T-cell (primary cell): ENCODE measurements around the gene TMEM184B. TPM values are rescaled to one million over a fixed set of nuclear protein-coding genes. Genes with fewer than 3 reads are reported as not detected.

Experiments used
- ATAC-seq, 4 experiments: fragments of 200-7000 bp in 3 of 4; fragments of 150-1000 bp in 1 of 4; cut with Tn5 transposase; replicated peaks in 1 of 4; 1 replicate in 3 of 4; 2 replicates in 1 of 4; pipeline ENCODE4 v1.10.0; 2021; ENCODE audit warnings: moderate library complexity in 3 of 4, mild to moderate bottlenecking in 2 of 4, moderate number of reproducible peaks in 1 of 4
- CTCF ChIA-PET, 2 donors: fragments of 300-600 bp; sonication (Branson Sonifier 250); formaldehyde crosslinking; loops; one replicate each; lab custom pipeline; 2022; ENCODE audit warnings: antibody characterized with exemption in 2 of 2; lab: Charles Lee
- POLR2A ChIA-PET, 2 donors: fragments of 300-600 bp; sonication (Branson Sonifier 250); formaldehyde crosslinking; loops; one replicate each; lab custom pipeline; 2022; ENCODE audit warnings: antibody characterized with exemption in 2 of 2; lab: Charles Lee
- DNase-seq, 35 experiments: peaks; one replicate each; pipeline versions ENCODE4 v3.0.0 to v3.0.0-alpha.2; 2013 to 2023
- H3K27ac ChIP-seq: one replicate; pipeline ENCODE4 v1.5.1; 2013; ENCODE audit warnings: low read length
- H3K27me3 ChIP-seq, 2 experiments: replicated peaks in 1 of 2; 1 replicate in 1 of 2; 2 replicates in 1 of 2; pipeline versions ENCODE4 v1.6.1 to v1.7.0; 2013; ENCODE audit warnings: low read length in 1 of 2, mixed read lengths in 1 of 2; ENCODE audit not compliant: control insufficient read depth in 2 of 2, insufficient read depth in 2 of 2; ENCODE audit errors: extremely low read depth in 1 of 2
- H3K36me3 ChIP-seq, 2 donors: 1 replicate in 1 of 2; 2 replicates in 1 of 2; pipeline versions ENCODE4 v1.6.1 to v1.7.0; 2013; ENCODE audit warnings: low read length in 1 of 2; ENCODE audit not compliant: control insufficient read depth in 2 of 2, insufficient read depth in 1 of 2; ENCODE audit errors: extremely low read depth in 1 of 2
- H3K4me1 ChIP-seq, 2 experiments: 1 replicate in 1 of 2; 2 replicates in 1 of 2; pipeline versions ENCODE4 v1.6.1 to v1.7.0; 2013; ENCODE audit warnings: low read length in 2 of 2, mixed read lengths in 1 of 2; ENCODE audit not compliant: insufficient read depth in 2 of 2, control insufficient read depth in 1 of 2; ENCODE audit errors: extremely low read depth in 1 of 2
- H3K4me3 ChIP-seq, 2 donors: 1 replicate in 1 of 2; 2 replicates in 1 of 2; pipeline versions ENCODE4 v1.5.1 to v1.7.0; 2013; ENCODE audit warnings: mild to moderate bottlenecking in 2 of 2, low read length in 1 of 2, moderate library complexity in 1 of 2; ENCODE audit not compliant: control insufficient read depth in 1 of 2; ENCODE audit errors: extremely low read depth in 1 of 2
- H3K9me3 ChIP-seq: 2 replicates; pipeline ENCODE4 v1.7.0; 2013
- H3K27ac Mint-ChIP-seq, 2 donors: one replicate each; pipeline ENCODE4 v1.8.0; 2020 to 2021; ENCODE audit warnings: mild to moderate bottlenecking in 2 of 2, mixed read lengths in 2 of 2
- H3K27me3 Mint-ChIP-seq, 2 donors: one replicate each; pipeline ENCODE4 v1.8.0; 2021 to 2022; ENCODE audit warnings: mixed read lengths in 2 of 2
- H3K36me3 Mint-ChIP-seq: one replicate; pipeline ENCODE4 v1.8.0; 2021; ENCODE audit warnings: mixed read lengths
- H3K4me1 Mint-ChIP-seq, 3 donors: one replicate each; pipeline ENCODE4 v1.8.0; 2020 to 2022; ENCODE audit warnings: mixed read lengths in 3 of 3, mild to moderate bottlenecking in 1 of 3
- H3K4me3 Mint-ChIP-seq, 3 donors: one replicate each; pipeline ENCODE4 v1.8.0; 2020 to 2022; ENCODE audit warnings: mild to moderate bottlenecking in 3 of 3, mixed read lengths in 3 of 3, moderate library complexity in 3 of 3
- H3K9me3 Mint-ChIP-seq, 3 donors: one replicate each; pipeline ENCODE4 v1.8.0; 2020 to 2022; ENCODE audit warnings: mixed read lengths in 3 of 3
- WGBS: methylation state at CpG from one replicate; pipeline ENCODE4 v1.1.5; 2013; ENCODE audit warnings: missing lambda C conversion rate; ENCODE audit not compliant: insufficient coverage; 5-methylcytosine and 5-hydroxymethylcytosine counted together
- total RNA-seq, 35 experiments: library from RNA in 6 of 35; stranded (reverse) in 6 of 35; fragments of 120-200 nt in 1 of 35; gene quantifications; one replicate each; pipeline versions ENCODE4 v1.2.1 to v1.2.4 and lab custom pipeline; 2013 to 2026

Gene TMEM184B
- total RNA-seq, 5 donors from 2014 or later (not counting 1 experiment from before 2014, with no cell fraction given) = 30.8 to 41.3 (median 35.8) TPM

DNA sequence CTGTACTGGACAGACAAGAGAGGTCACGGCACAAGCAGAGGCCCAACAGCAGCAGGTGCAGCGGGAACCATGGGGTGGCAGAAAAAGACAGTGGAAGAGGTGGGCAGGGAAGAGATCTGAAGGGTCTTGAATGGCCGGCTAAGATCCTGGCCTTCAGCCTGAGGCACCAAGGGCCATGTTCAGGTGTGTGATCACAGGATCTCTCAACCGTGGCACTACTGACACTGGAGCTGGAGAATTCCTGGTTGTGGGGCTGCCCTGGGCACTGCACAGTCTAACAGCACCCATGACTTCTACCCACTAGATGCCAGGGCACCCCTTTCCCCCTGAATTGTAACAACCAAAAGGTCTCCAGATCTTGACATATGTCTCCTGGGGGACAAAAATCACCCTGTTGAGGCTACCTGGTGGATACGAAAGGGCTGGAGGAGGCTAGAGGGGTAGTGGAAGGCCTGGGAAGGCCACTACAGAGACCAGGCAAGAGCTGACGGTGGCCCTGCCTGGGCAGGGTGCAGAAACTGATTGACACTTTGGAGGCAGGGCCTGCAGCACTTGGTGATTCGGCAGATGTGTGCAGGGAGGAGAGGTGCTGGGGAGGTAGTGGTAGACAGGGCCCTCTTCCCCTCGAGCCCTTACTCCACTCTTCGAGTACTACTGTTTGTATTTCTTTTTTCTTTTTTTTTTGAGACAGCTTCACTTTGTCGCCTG is 36.1 kb upstream of the TMEM184B start:
- peaks cover 5 to 33% of the 10 kb centered on the region in 2 donors for H3K36me3 ChIP-seq
- DNase-seq = no peak
- CTCF ChIA-PET = no interaction called here
- no peaks in the 10 kb centered on the region for H3K9me3 ChIP-seq
- POLR2A ChIA-PET = no interaction called here
- H3K36me3 Mint-ChIP-seq = peaks cover 4% of the 10 kb centered on the region
- H3K9me3 Mint-ChIP-seq = no peaks in the 10 kb centered on the region
- H3K27ac ChIP-seq = no peak overlapping the region
- H3K27ac Mint-ChIP-seq = peak overlapping the region; percentile 58 to 85
- no peak overlapping the region for H3K4me3 Mint-ChIP-seq
- no peaks in the 10 kb centered on the region for H3K27me3 ChIP-seq
- no peak for ATAC-seq
- H3K4me1 Mint-ChIP-seq = peaks cover 62 to 73% (median 67%) of the 10 kb centered on the region in 3 donors
- peaks cover 0 to 49% of the 10 kb centered on the region in 2 experiments for H3K4me1 ChIP-seq
- H3K27me3 Mint-ChIP-seq = no peaks in the 10 kb centered on the region
- WGBS = 94% methylated on average over 6 of the region's 10 CpGs
- H3K4me3 ChIP-seq = no peak overlapping the region

DNA sequence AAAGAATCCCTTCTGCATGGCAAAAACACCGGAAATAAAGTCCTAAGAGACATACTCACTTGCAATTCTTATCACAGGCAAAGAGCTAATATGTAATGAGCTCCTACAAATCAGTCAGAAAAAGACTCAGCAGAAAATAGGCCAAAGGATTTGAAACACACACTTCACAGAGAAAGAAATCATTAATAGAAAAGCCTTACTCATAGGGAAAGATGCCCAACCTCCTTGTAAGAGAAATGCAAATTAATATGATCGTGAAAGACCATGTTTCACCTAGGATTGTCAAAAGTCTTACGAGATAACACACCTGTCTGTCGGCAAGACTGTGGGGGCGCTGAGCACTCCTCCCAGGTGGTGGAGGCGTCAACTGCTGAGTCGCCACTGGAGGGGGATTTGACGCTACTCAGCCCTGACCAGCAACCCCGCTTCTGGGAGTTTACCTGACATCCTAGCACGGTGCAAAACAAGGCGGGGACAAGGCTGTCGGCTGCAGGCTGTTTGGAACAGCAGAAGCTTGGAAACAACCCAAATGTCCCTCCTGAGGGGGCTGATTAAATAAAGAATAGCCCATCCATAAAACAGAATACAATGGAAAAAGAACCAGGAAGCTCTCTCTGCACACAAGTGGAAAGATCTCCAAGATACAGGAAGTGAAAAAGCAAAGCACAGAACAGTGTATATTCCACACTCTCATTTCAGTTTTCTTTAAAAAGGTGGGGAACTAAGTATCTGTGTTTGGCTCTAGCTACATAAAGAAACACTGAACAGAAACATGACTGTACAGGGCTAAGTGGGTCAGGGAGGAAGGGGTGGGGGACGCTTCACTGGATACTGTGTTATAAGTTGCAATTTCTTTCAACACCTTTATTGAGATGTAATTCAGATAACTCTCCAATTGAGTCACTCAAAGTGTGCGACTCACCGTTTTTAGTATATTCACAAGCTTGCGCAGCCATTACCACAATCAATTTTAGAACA is 33.0 kb upstream of the TMEM184B start:
- Mint-ChIP-seq H3K4me1 (peaks cover 33 to 45% (median 39%) of the 10 kb centered on the region in 3 donors), H3K27ac (peak overlapping the region; percentile 68 to 83), H3K36me3 (peaks cover 14% of the 10 kb centered on the region), H3K9me3 (no peaks in the 10 kb centered on the region), H3K27me3 (no peaks in the 10 kb centered on the region), H3K4me3 (peak overlapping the region; percentile 29 to 50 (median 49))
- Histone ChIP-seq H3K9me3 (no peaks in the 10 kb centered on the region), H3K4me1 (peaks cover 0 to 25% of the 10 kb centered on the region in 2 experiments), H3K27me3 (no peaks in the 10 kb centered on the region), H3K4me3 (no peak overlapping the region), H3K36me3 (peaks cover 6 to 44% of the 10 kb centered on the region in 2 donors), H3K27ac (peak overlapping the region; percentile 30)
- ChIA-PET POLR2A (interaction anchor here (0.5 to 1.1 kb wide), 4 partner anchors 13 to 386 kb away, joined by 3 to 8 read pairs (median 3); no protein-coding TSS in a partner anchor), CTCF (interaction anchor here (0.6 to 1.2 kb wide), 9 partner anchors 19 to 832 kb away, joined by 3 to 4 read pairs (median 3); no protein-coding TSS in a partner anchor)
- WGBS = 21% methylated on average over 8 of the region's 16 CpGs
- peak in 9 of 35 experiments; percentile 10 to 55 (median 31) for DNase-seq
- peak; percentile 63 to 77 (median 64) for ATAC-seq

DNA sequence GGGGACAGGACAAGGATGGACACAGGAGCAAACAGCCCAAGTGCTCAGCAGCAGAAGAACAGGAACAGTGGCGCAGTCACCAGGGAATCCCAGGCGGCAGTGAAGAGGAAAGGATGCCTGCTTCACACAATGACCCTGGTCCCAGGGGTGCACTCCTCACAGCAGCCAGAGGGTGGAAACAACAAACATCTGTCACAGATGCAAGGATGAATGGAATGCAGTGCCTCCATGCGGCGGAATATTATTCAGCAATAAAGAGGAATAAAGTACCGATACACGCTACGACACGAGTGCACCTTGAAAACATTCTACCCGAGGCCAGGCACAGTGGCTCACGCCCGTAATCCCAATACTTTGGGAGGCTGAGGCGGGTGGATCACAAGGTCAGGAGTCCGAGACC is 31.7 kb upstream of the TMEM184B start:
- Histone ChIP-seq H3K27me3 (no peaks in the 10 kb centered on the region), H3K4me3 (no peak overlapping the region), H3K4me1 (peaks cover 0 to 18% of the 10 kb centered on the region in 2 experiments), H3K9me3 (no peaks in the 10 kb centered on the region), H3K27ac (no peak overlapping the region), H3K36me3 (peaks cover 2 to 47% of the 10 kb centered on the region in 2 donors)
- DNase-seq (no peak), ATAC-seq (no peak)
- Mint-ChIP-seq H3K4me3 (no peak overlapping the region), H3K36me3 (peaks cover 21% of the 10 kb centered on the region), H3K9me3 (no peaks in the 10 kb centered on the region), H3K27ac (no peak overlapping the region), H3K4me1 (peaks cover 29 to 42% (median 37%) of the 10 kb centered on the region in 3 donors), H3K27me3 (no peaks in the 10 kb centered on the region)
- CTCF ChIA-PET = interaction anchor here (0.6 kb wide), 3 partner anchors 104 to 223 kb away, joined by 3 to 6 read pairs (median 3); no protein-coding TSS in a partner anchor
- WGBS = 98% methylated on average over 11 of the region's 13 CpGs
- POLR2A ChIA-PET = interaction anchor here (0.6 kb wide), 2 partner anchors 14 to 385 kb away, joined by 5 to 8 read pairs; no protein-coding TSS in a partner anchor

DNA sequence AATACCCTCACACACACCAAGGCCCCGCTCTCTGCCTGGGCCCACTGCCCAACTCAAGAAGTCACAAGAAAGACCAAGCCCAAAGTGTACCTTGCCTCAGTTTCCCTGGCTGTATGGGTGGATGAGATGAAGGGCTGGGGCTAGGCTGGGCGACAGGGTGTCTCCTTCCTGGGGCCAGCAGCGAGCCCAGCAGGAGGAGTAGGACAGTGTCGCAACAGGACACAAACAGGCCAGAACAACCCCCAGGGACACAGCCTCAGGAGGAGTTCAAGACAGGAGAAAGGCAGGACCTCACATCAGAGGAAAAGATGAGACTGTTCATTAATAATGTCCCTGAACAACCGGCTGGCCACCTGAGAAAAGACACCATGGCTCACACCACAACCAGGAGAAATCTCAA is 31.2 kb upstream of the TMEM184B start:
- H3K4me1 Mint-ChIP-seq = peaks cover 27 to 38% (median 35%) of the 10 kb centered on the region in 3 donors
- H3K27me3 ChIP-seq = no peaks in the 10 kb centered on the region
- WGBS = 100% methylated on average over 3 of the region's 5 CpGs
- DNase-seq = no peak
- ATAC-seq = no peak
- no peak overlapping the region for H3K4me3 Mint-ChIP-seq
- no peaks in the 10 kb centered on the region for H3K27me3 Mint-ChIP-seq
- peaks cover 2 to 51% of the 10 kb centered on the region in 2 donors for H3K36me3 ChIP-seq
- H3K4me1 ChIP-seq = peaks cover 0 to 17% of the 10 kb centered on the region in 2 experiments
- ChIA-PET POLR2A (no interaction called here), CTCF (no interaction called here)
- no peak overlapping the region for H3K27ac Mint-ChIP-seq
- H3K9me3 Mint-ChIP-seq = no peaks in the 10 kb centered on the region
- no peaks in the 10 kb centered on the region for H3K9me3 ChIP-seq
- H3K36me3 Mint-ChIP-seq = peaks cover 24% of the 10 kb centered on the region
- no peak overlapping the region for H3K4me3 ChIP-seq
- H3K27ac ChIP-seq = no peak overlapping the region

DNA sequence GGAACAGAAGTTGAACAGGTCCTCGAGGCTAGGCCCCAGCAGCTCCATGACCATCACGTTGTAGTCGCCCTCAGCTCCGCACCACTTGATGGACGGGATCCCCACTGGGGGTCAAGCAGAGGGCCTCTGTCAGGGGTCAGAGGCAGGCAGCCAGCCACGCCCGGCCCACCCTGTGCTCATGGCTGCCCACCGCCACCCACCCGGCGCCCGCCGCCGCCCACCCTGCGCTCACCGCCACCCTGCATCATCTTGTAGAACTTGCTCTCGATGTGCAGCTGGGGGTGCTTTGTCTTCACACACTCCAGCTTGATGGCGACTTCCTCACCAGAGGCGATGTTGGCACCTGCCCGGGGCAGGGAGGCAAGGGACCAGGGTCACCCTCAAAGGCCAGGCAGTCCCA is 30.1 kb upstream of the TMEM184B start:
- Mint-ChIP-seq H3K36me3 (peaks cover 29% of the 10 kb centered on the region), H3K27me3 (no peaks in the 10 kb centered on the region), H3K27ac (no peak overlapping the region), H3K9me3 (no peaks in the 10 kb centered on the region), H3K4me3 (no peak overlapping the region), H3K4me1 (peaks cover 17 to 29% (median 24%) of the 10 kb centered on the region in 3 donors)
- no peak overlapping the region for H3K4me3 ChIP-seq
- no peak overlapping the region for H3K27ac ChIP-seq
- peaks cover 0 to 12% of the 10 kb centered on the region in 2 experiments for H3K4me1 ChIP-seq
- 98% methylated on average over 14 of the region's 19 CpGs for WGBS
- no peaks in the 10 kb centered on the region for H3K27me3 ChIP-seq
- ATAC-seq (no peak), DNase-seq (no peak)
- peaks cover 2 to 57% of the 10 kb centered on the region in 2 donors for H3K36me3 ChIP-seq
- H3K9me3 ChIP-seq = no peaks in the 10 kb centered on the region
- ChIA-PET CTCF (no interaction called here), POLR2A (no interaction called here)

DNA sequence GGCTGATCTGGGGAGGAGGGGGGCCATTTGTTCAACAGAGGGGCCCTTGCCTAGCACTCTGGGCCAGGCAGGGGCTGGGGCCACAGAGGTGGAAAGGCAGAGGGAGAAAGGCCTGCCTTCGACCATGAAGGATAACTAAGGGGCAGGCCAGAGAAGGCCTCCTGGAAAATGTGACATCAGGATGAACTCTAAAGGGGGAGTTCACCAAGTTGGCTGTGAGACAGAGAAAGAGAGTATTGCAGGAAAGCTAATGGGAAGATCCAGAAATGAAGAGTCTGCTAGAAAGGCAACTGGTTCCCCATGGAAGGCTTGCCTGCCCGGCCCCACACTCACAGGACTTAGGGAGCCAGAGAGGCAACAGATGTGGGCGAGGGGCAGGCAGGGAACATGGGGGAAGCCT is 28.1 kb upstream of the TMEM184B start:
- Histone ChIP-seq H3K27ac (no peak overlapping the region), H3K27me3 (no peaks in the 10 kb centered on the region), H3K4me1 (peaks cover 0 to 4% of the 10 kb centered on the region in 2 experiments), H3K36me3 (peaks cover 3 to 75% of the 10 kb centered on the region in 2 donors), H3K9me3 (no peaks in the 10 kb centered on the region), H3K4me3 (no peak overlapping the region)
- H3K36me3 Mint-ChIP-seq = peaks cover 35% of the 10 kb centered on the region
- no peaks in the 10 kb centered on the region for H3K27me3 Mint-ChIP-seq
- 80% methylated on average over 3 of the region's 3 CpGs for WGBS
- H3K4me3 Mint-ChIP-seq = no peak overlapping the region
- ChIA-PET POLR2A (no interaction called here), CTCF (no interaction called here)
- H3K9me3 Mint-ChIP-seq = no peaks in the 10 kb centered on the region
- ATAC-seq (no peak), DNase-seq (no peak)
- peaks cover 7 to 19% (median 15%) of the 10 kb centered on the region in 3 donors for H3K4me1 Mint-ChIP-seq
- no peak overlapping the region for H3K27ac Mint-ChIP-seq
